Kidney tubule cell (primary cell): ENCODE measurements around the gene CPLANE2.

Source experiments
- DNase-seq: peaks from one replicate; pipeline ENCODE4 v3.0.0-alpha.2; 2018; ENCODE audit warnings: low spot score

The CPLANE2 gene

DNA sequence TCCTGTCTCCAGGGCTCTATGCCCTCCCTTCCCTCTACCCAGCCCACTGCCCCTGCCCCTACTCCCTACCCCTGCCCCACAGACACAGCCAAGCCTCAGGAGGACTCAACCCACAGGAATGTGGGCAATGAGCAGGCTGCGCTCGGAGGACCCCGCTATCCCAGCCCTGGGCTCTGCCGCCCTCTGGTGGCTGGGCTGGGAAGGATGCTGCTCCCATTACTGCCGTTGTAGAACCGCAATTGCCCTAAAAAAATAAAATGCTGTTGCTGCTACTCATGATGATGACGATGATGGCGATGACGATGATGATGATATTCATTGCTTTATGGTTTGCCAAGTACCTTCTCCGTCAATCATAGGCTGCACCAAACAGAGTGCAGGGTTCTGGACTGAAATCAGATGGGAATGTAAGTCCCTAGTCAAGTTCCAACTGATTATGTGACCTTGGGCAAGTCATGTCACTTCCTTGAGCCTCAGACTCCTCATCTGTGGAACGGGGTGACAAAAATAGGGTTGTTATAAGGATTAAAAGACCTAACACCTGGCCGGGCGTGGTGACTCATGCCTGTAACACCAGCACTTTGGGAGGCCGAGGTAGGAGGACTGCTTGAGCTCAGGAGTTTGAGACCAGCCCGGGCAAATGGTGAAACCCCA, 49.1 kb downstream of the CPLANE2 start:
- peak; percentile 86 for DNase-seq

DNA sequence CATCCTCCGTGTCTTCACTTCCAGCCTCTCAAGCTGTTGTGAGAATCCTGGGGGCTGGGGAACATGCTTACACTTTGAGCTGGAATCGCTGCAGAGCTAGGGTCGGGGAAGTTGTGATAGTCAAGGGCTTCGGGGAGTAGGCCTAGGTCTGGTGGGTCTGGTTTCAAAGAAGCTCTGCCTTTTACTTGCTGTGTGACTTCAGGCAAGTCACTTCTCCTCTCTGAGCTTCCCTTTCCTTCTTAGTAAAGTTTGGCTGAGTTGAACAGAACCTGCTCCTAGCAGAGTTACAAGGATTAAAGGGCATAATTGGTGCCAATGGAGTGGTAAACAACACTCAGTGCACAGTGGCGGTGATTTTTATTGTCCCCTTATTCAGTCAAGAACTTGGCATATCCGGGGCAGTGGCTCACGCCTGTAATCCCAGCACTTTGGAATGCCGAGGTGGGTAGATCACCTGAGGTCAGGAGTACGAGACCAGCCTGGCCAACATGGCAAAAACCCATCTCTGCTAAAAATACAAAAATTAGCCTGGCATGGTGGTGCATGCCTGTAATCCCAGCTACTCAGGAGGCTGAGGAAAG, 50.2 kb downstream of the CPLANE2 start:
- no peak for DNase-seq

DNA sequence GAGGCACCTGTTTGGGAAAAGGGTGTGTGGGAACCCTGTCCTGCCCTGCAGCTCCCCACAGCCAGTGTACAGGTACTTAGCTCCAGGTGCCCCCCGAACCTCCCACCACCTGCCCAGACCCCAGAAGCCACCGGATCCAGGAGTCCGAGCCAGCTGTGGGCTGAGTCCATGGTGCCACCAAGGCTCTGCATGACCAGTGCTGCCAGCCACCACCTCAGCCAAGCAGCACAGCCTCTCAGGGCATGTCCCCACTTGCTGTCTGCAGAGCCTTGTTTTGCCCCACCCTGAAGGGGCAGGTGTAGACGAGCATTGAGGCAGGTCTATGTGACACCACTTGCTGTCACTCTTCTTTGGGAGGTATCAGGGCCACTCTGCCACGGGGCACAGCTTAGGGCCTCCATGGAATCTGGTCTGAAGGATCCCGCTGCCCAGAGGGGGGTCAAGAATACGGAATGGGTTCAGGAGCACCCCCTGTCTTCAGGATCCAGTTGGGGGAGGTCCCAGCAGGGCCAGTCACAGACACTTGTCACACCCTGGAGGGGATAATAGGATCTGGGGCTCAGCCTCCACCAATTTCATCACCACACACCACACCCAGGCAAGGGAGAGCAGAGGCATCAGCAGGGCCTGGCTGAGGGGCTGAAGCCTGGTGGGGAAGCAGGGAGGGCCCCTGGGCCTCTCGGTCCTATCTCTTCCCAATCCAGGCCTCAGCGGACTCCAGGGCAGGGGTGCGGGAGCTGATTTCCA, 52.3 kb downstream of the CPLANE2 start:
- no peak for DNase-seq

DNA sequence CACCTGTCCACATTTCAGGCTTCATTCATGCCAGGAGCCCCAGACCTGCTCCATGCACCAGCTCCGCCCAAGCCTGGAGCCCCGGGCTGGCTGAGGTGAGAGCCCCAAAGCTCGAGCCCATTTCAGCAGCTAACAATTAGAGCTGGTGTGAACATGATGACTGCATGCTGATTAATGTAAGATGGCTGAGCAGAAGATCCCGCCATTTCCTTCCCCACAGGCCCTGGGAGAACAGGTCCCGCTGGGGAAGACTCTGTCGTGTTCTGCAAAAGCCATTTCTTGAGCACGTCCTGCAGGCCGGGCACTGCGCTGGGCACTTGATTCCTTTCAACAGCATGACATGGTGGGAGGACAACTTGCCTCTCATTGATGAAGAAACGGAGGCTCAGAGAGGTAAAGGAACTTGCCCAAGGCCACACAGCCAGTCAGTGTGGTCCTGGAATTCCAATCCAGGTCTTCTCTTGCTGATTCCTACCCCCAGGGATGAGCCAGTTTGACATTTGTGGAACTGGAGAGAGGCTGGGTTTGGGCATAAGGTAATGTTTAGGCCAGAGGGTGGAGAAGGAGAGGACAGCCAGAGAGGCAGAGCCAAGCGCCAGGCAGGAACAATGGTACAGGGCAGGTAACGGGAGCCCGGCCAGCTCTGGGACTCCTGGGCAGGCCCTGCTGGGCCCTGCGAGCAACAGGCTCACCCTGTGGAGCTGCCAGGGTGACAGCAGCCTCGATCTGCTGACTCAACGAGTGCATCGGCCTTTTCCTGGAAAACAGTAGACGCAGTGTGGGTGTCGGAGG, 53.0 kb downstream of the CPLANE2 start:
- no peak for DNase-seq

DNA sequence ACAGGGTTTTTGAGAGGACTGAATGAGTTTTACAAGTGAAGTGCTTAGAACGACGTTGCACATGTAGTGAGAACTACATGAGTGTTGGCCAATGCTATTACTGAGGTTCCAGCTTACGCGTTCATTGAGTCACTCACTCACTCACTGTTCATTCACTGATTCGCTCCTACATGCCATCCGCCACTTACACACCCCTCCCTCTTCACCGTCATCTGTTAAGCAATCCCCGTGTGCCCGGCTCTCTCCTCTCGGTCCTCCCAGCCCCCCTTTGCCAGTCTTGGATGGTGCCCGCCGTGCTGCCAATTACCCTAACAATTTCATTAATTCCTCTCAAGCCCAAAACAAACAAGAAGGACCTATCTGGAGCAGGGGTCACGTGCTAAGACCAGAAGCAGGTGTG, 53.8 kb downstream of the CPLANE2 start:
- DNase-seq, result peak; percentile 60

DNA sequence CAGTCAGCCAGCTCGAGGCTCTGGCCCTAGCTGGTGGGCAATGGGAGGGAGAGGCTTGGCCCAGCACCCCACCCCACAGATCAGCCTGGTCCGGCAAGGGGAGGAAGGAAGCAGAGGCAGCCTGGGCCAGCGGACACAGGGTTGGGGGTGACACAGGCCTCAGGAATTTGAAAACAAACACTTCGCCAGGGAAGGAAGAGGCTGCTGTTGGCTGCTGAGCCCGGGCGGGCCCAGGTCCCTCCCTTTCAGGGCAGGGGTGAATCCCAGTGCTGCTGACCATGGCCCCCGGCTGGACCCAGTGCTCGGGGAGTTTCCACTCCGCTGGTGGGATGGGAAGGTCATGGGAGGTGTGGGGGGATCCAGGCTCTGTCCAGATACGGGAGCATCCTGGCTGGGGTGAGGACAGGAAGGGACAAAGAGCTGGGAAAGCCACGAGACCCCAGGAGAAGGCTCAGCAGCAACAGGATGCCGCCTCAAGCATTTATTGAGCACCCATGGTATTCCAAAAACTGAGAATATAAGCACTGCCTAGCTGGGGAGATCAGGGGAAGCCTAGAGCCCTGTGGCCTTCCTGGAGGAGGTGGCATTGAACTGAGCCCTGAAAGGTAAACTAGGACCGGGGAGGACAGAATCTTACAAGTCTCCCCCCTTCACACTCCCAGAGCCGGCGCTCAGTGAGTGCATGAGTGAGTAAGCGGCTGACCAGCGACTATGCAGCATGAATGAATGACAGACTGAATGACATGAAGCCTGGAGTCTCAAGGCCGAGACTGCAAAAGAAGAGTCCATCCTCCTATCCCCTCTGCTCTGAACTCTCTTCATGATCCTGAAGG, 54.9 kb downstream of the CPLANE2 start:
- DNase-seq, result peak; percentile 95
